H1 (cell line): ENCODE measurements around the gene LRCH1.

ENCODE experiments used
- CHD2 ChIP-seq: IDR thresholded peaks from 2 replicates; pipeline ENCODE4 v1.6.1; 2012; ENCODE audit warnings: low read length, improper control_type of control experiment
- CTBP2 ChIP-seq: IDR thresholded peaks from 2 replicates; pipeline ENCODE4 v1.7.0; 2011; ENCODE audit warnings: borderline replicate concordance, mild to moderate bottlenecking, moderate library complexity, mixed read lengths, low read length; ENCODE audit not compliant: insufficient read depth, insufficient read length
- CTCF ChIP-seq, 3 experiments: IDR thresholded peaks; 1 replicate in 2 of 3; 2 replicates in 1 of 3; pipeline versions ENCODE4 v1.5.1 to v1.6.1; 2011; ENCODE audit warnings: low read length in 3 of 3, mild to moderate bottlenecking in 3 of 3, inconsistent platforms in 2 of 3, low read depth in 1 of 3, moderate library complexity in 1 of 3; ENCODE audit not compliant: insufficient read depth in 1 of 3; ENCODE audit errors: control extremely low read depth in 1 of 3
- EZH2 ChIP-seq: fragments of 200-600 bp; sonication (generic); IDR thresholded peaks from 2 replicates; pipeline ENCODE4 v1.7.1; 2012; ENCODE audit warnings: low read depth, mild to moderate bottlenecking, moderate library complexity, low read length, inconsistent platforms; ENCODE audit not compliant: severe bottlenecking
- POLR2AphosphoS5 ChIP-seq: IDR thresholded peaks from 2 replicates; pipeline ENCODE4 v1.6.1; 2011; ENCODE audit warnings: low read depth, low read length
- SRF ChIP-seq: IDR thresholded peaks from 2 replicates; pipeline ENCODE4 v1.6.1; 2011; ENCODE audit warnings: mild to moderate bottlenecking, low read depth, low read length, moderate library complexity

- TF ChIP-seq CTCF (IDR thresholded peaks at IDR 0.05; ENCODE audit: control extremely low read depth in 1 of 3, insufficient read depth in 1 of 3, low read depth in 1 of 3, low read length in 3 of 3) (no peak), CHD2 (no peak), SRF (no peak), CTBP2 (no peak), EZH2 (no peak), POLR2AphosphoS5 (no peak)
Observed at GRCh38 chr13:46613409-46614049, 60.6 kb downstream of the LRCH1 start.
